Activated T-cell treated with anti-CD3 and anti-CD28 coated beads, Interleukin-2, amount 50 U/mL, for 4 hours (primary cell): ENCODE results near the gene MCTP1. TPM values are rescaled to one million over a fixed set of nuclear protein-coding genes. Genes with fewer than 3 reads are reported as not detected.
A peak's percentile ranks its signal among the peaks of the same experiment; 100 is the strongest.

Experiments
- ATAC-seq, 2 donors: fragments of 200-7000 bp; cut with Tn5 transposase; one replicate each; pipeline ENCODE4 v1.10.0; 2021
- DNase-seq: peaks from one replicate; pipeline ENCODE4 v3.0.0-alpha.2; 2020
- H3K27me3 Mint-ChIP-seq: one replicate; pipeline ENCODE4 v1.8.0; 2021; ENCODE audit warnings: low read depth, mixed read lengths
- H3K36me3 Mint-ChIP-seq: one replicate; pipeline ENCODE4 v1.8.0; 2022; ENCODE audit warnings: mixed read lengths; ENCODE audit not compliant: insufficient read depth
- H3K4me1 Mint-ChIP-seq: one replicate; pipeline ENCODE4 v1.8.0; 2021; ENCODE audit warnings: low read depth, mixed read lengths
- H3K4me3 Mint-ChIP-seq: one replicate; pipeline ENCODE4 v1.8.0; 2021; ENCODE audit warnings: mild to moderate bottlenecking, moderate library complexity, mixed read lengths
- H3K9me3 Mint-ChIP-seq: one replicate; pipeline ENCODE4 v1.8.0; 2021; ENCODE audit warnings: mixed read lengths
- total RNA-seq, 3 donors: library from RNA; stranded (reverse); gene quantifications; one replicate each; pipeline ENCODE4 v1.2.1, GENCODE V29; 2021

The MCTP1 gene
- total RNA-seq, 3 donors from 2014 or later: 0.30 to 1.1 (median 0.92) TPM

GRCh38 chr5:94750681-94751080, 534.2 kb downstream of the MCTP1 start:
- no peaks in the 10 kb centered on the region for H3K9me3 Mint-ChIP-seq
- H3K4me1 Mint-ChIP-seq: peaks cover 7% of the 10 kb centered on the region
- no peak for DNase-seq
- ATAC-seq: no peak
- H3K27me3 Mint-ChIP-seq: no peaks in the 10 kb centered on the region
- no peaks in the 10 kb centered on the region for H3K36me3 Mint-ChIP-seq
- H3K4me3 Mint-ChIP-seq: no peak overlapping the region

GRCh38 chr5:94749042-94749441, 535.9 kb downstream of the MCTP1 start:
- no peaks in the 10 kb centered on the region for H3K36me3 Mint-ChIP-seq
- no peak for ATAC-seq

GRCh38 chr5:94748212-94748611, 536.7 kb downstream of the MCTP1 start:
- H3K27me3 Mint-ChIP-seq: peaks cover 2% of the 10 kb centered on the region
- no peaks in the 10 kb centered on the region for H3K9me3 Mint-ChIP-seq
- peaks cover 7% of the 10 kb centered on the region for H3K4me1 Mint-ChIP-seq
- H3K36me3 Mint-ChIP-seq: no peaks in the 10 kb centered on the region
- no peak overlapping the region for H3K4me3 Mint-ChIP-seq
- ATAC-seq (no peak), DNase-seq (no peak)

More at GRCh38 chr5:94749042-94749441, 535.9 kb downstream of the MCTP1 start:
- no peak for DNase-seq
- no peaks in the 10 kb centered on the region for H3K27me3 Mint-ChIP-seq
- H3K9me3 Mint-ChIP-seq: no peaks in the 10 kb centered on the region
- H3K4me1 Mint-ChIP-seq: peaks cover 7% of the 10 kb centered on the region
- no peak overlapping the region for H3K4me3 Mint-ChIP-seq

GRCh38 chr5:94747371-94747770, 537.5 kb downstream of the MCTP1 start:
- no peak overlapping the region for H3K4me3 Mint-ChIP-seq
- H3K9me3 Mint-ChIP-seq: no peaks in the 10 kb centered on the region
- no peaks in the 10 kb centered on the region for H3K36me3 Mint-ChIP-seq
- peaks cover 7% of the 10 kb centered on the region for H3K4me1 Mint-ChIP-seq
- peaks cover 4% of the 10 kb centered on the region for H3K27me3 Mint-ChIP-seq
- DNase-seq (no peak), ATAC-seq (no peak)

GRCh38 chr5:94746731-94747124, 538.2 kb downstream of the MCTP1 start:
- H3K4me3 Mint-ChIP-seq: no peak overlapping the region
- H3K9me3 Mint-ChIP-seq: no peaks in the 10 kb centered on the region
- peaks cover 4% of the 10 kb centered on the region for H3K27me3 Mint-ChIP-seq
- DNase-seq: no peak
- no peak for ATAC-seq
- peaks cover 7% of the 10 kb centered on the region for H3K4me1 Mint-ChIP-seq
- no peaks in the 10 kb centered on the region for H3K36me3 Mint-ChIP-seq

- ATAC-seq: peak; percentile 51 to 72
- Mint-ChIP-seq H3K4me1 (peaks cover 7% of the 10 kb centered on the region), H3K9me3 (no peaks in the 10 kb centered on the region), H3K4me3 (no peak overlapping the region), H3K36me3 (no peaks in the 10 kb centered on the region), H3K27me3 (peaks cover 4% of the 10 kb centered on the region)
- no peak for DNase-seq
Observed at GRCh38 chr5:94745786-94746730, 538.8 kb downstream of the MCTP1 start.

- Mint-ChIP-seq H3K4me1 (peaks cover 7% of the 10 kb centered on the region), H3K36me3 (no peaks in the 10 kb centered on the region), H3K9me3 (no peaks in the 10 kb centered on the region), H3K27me3 (peaks cover 4% of the 10 kb centered on the region), H3K4me3 (no peak overlapping the region)
- ATAC-seq: no peak
- DNase-seq: no peak
Observed at GRCh38 chr5:94744906-94745305, 540.0 kb downstream of the MCTP1 start.

- Mint-ChIP-seq H3K4me3 (no peak overlapping the region), H3K4me1 (peaks cover 7% of the 10 kb centered on the region), H3K9me3 (no peaks in the 10 kb centered on the region), H3K36me3 (no peaks in the 10 kb centered on the region), H3K27me3 (peaks cover 4% of the 10 kb centered on the region)
- DNase-seq (no peak), ATAC-seq (no peak)
Observed at GRCh38 chr5:94742852-94743251, 542.0 kb downstream of the MCTP1 start.

- peaks cover 4% of the 10 kb centered on the region for H3K27me3 Mint-ChIP-seq
- no peak for DNase-seq
- no peaks in the 10 kb centered on the region for H3K36me3 Mint-ChIP-seq
- H3K4me3 Mint-ChIP-seq: no peak overlapping the region
- H3K4me1 Mint-ChIP-seq: no peaks in the 10 kb centered on the region
- no peaks in the 10 kb centered on the region for H3K9me3 Mint-ChIP-seq
- ATAC-seq: no peak
Observed at GRCh38 chr5:94740286-94740685, 544.6 kb downstream of the MCTP1 start.

GRCh38 chr5:94736498-94736897, 548.4 kb downstream of the MCTP1 start:
- Mint-ChIP-seq H3K36me3 (no peaks in the 10 kb centered on the region), H3K9me3 (no peaks in the 10 kb centered on the region), H3K27me3 (no peaks in the 10 kb centered on the region), H3K4me3 (no peak overlapping the region), H3K4me1 (no peaks in the 10 kb centered on the region)
- no peak for DNase-seq
- no peak for ATAC-seq

GRCh38 chr5:94731471-94731870, 553.4 kb downstream of the MCTP1 start:
- Mint-ChIP-seq H3K4me1 (no peaks in the 10 kb centered on the region), H3K36me3 (no peaks in the 10 kb centered on the region), H3K4me3 (no peak overlapping the region), H3K27me3 (no peaks in the 10 kb centered on the region), H3K9me3 (no peaks in the 10 kb centered on the region)
- ATAC-seq (no peak), DNase-seq (no peak)

GRCh38 chr5:94725142-94725541, 559.8 kb downstream of the MCTP1 start:
- H3K4me3 Mint-ChIP-seq: no peak overlapping the region
- no peaks in the 10 kb centered on the region for H3K4me1 Mint-ChIP-seq
- no peaks in the 10 kb centered on the region for H3K36me3 Mint-ChIP-seq
- H3K9me3 Mint-ChIP-seq: no peaks in the 10 kb centered on the region
- DNase-seq: no peak
- ATAC-seq: no peak
- H3K27me3 Mint-ChIP-seq: no peaks in the 10 kb centered on the region

GRCh38 chr5:94715768-94716167, 569.1 kb downstream of the MCTP1 start:
- Mint-ChIP-seq H3K9me3 (no peaks in the 10 kb centered on the region), H3K4me1 (no peaks in the 10 kb centered on the region), H3K27me3 (no peaks in the 10 kb centered on the region), H3K36me3 (peaks cover 24% of the 10 kb centered on the region), H3K4me3 (no peak overlapping the region)
- no peak for ATAC-seq
- DNase-seq: no peak

GRCh38 chr5:94711785-94712184, 573.1 kb downstream of the MCTP1 start:
- Mint-ChIP-seq H3K36me3 (peaks cover 36% of the 10 kb centered on the region), H3K9me3 (no peaks in the 10 kb centered on the region), H3K4me3 (no peak overlapping the region), H3K4me1 (no peaks in the 10 kb centered on the region), H3K27me3 (no peaks in the 10 kb centered on the region)
- ATAC-seq (no peak), DNase-seq (no peak)

- DNase-seq (no peak), ATAC-seq (no peak)
- Mint-ChIP-seq H3K4me3 (no peak overlapping the region), H3K27me3 (no peaks in the 10 kb centered on the region), H3K4me1 (no peaks in the 10 kb centered on the region), H3K36me3 (peaks cover 36% of the 10 kb centered on the region), H3K9me3 (no peaks in the 10 kb centered on the region)
Observed at GRCh38 chr5:94709277-94709676, 575.6 kb downstream of the MCTP1 start.
